Measurements from ENCODE around the gene VAMP5. TPM values are rescaled to one million over a fixed set of nuclear protein-coding genes. Genes with fewer than 3 reads are reported as not detected.
"Not testable (repeated sequence)": the region's sequence is repeated elsewhere in the genome, so short reads cannot be mapped to it uniquely, and the experiment has no call there.

VAMP5 gene
- total RNA-seq, 2 experiments from 2014 or later: 21.4 to 26.7 TPM

- H3K27me3 Mint-ChIP-seq: no peaks in the 10 kb centered on the region
- peaks cover 38% of the 10 kb centered on the region for H3K4me1 Mint-ChIP-seq
- intact Hi-C loops (cut with DNase I, micrococcal nuclease): no loop called here
- CTCF ChIA-PET: interaction anchor here (0.6 kb wide), 1 partner anchor 17 kb away, joined by 3 read pairs; the partner anchor contains the start of gene USP39
- no peak overlapping the region for H3K27ac Mint-ChIP-seq
- ATAC-seq (no peak), DNase-seq (no peak)
- H3K9me3 Mint-ChIP-seq (ENCODE audit: low read depth): no peaks in the 10 kb centered on the region
- no peak overlapping the region for H3K4me3 Mint-ChIP-seq
- POLR2A ChIA-PET: interaction anchor here (0.5 to 1.6 kb wide), 3 partner anchors 12 to 134 kb away, joined by 3 to 4 read pairs (median 3); no protein-coding TSS in a partner anchor
- peaks cover 14% of the 10 kb centered on the region for H3K36me3 Mint-ChIP-seq (ENCODE audit: low read depth)
These were observed 15.4 kb downstream of the VAMP5 start for GRCh38 chr2:85599468-85600234.

- Mint-ChIP-seq H3K4me1 (peaks cover 40% of the 10 kb centered on the region), H3K36me3 (ENCODE audit: low read depth) (peaks cover 14% of the 10 kb centered on the region), H3K27me3 (no peaks in the 10 kb centered on the region), H3K9me3 (ENCODE audit: low read depth) (no peaks in the 10 kb centered on the region), H3K27ac (no peak overlapping the region), H3K4me3 (no peak overlapping the region)
- ChIA-PET CTCF (no interaction called here), POLR2A (interaction anchor here (0.5 to 1.6 kb wide), 2 partner anchors 12 to 17 kb away, joined by 3 to 4 read pairs; no protein-coding TSS in a partner anchor)
- ATAC-seq (no peak), DNase-seq (no peak)
- intact Hi-C loops (cut with DNase I, micrococcal nuclease): no loop called here
These were observed 16.0 kb downstream of the VAMP5 start for GRCh38 chr2:85600235-85600575.

GRCh38 chr2:85600951-85601770 lies 16.9 kb downstream of the VAMP5 start:
- Mint-ChIP-seq H3K27me3 (no peaks in the 10 kb centered on the region), H3K9me3 (ENCODE audit: low read depth) (no peaks in the 10 kb centered on the region), H3K4me1 (peaks cover 35% of the 10 kb centered on the region), H3K36me3 (ENCODE audit: low read depth) (peaks cover 11% of the 10 kb centered on the region), H3K27ac (peak overlapping the region; percentile 51), H3K4me3 (peak overlapping the region; percentile 71)
- POLR2A ChIA-PET: interaction anchor here (1.6 kb wide), 1 partner anchor 13 kb away, joined by 3 read pairs; no protein-coding TSS in a partner anchor
- no peak for ATAC-seq
- CTCF ChIA-PET: interaction anchor here (0.6 to 1.2 kb wide), 2 partner anchors 24 to 36 kb away, joined by 3 to 4 read pairs; partner anchors contain the start of gene VAMP8
- no peak for DNase-seq
- intact Hi-C loops (cut with DNase I, micrococcal nuclease): no loop called here

- Mint-ChIP-seq H3K36me3 (ENCODE audit: low read depth) (peaks cover 8% of the 10 kb centered on the region), H3K4me3 (peak overlapping the region; percentile 71), H3K27me3 (no peaks in the 10 kb centered on the region), H3K9me3 (ENCODE audit: low read depth) (no peaks in the 10 kb centered on the region), H3K4me1 (peaks cover 27% of the 10 kb centered on the region), H3K27ac (peak overlapping the region; percentile 51)
- intact Hi-C loops (cut with DNase I, micrococcal nuclease): loop anchor here (1.0 to 2.0 kb wide), 5 partner anchors 9 to 184 kb away; partner anchors contain the start of genes GGCX (in 2 of the 2), SH2D6 (in 1 of the 2) and USP39 (in 1 of the 2)
- no peak for DNase-seq
- ChIA-PET CTCF (interaction anchor here (0.6 to 1.3 kb wide), 3 partner anchors 23 to 36 kb away, joined by 3 to 4 read pairs (median 3); partner anchors contain the start of gene VAMP8), POLR2A (interaction anchor here (1.0 kb wide), 1 partner anchor 62 kb away, joined by 3 read pairs; no protein-coding TSS in a partner anchor)
- peak; percentile 5 for ATAC-seq
These were observed 17.7 kb downstream of the VAMP5 start for GRCh38 chr2:85601771-85602475.

- peaks cover 27% of the 10 kb centered on the region for H3K4me1 Mint-ChIP-seq
- peaks cover 2% of the 10 kb centered on the region for H3K36me3 Mint-ChIP-seq (ENCODE audit: low read depth)
These were observed 18.4 kb downstream of the VAMP5 start, which contains the start of gene TMEM150A for GRCh38 chr2:85602476-85603234. Gene TMEM150A, minus strand, starts transcription at chr2:85602698. Its CDS starts 750 bp downstream, at chr2:85601948.

GRCh38 chr2:85604133-85604444 lies 19.9 kb downstream of the VAMP5 start:
- H3K27ac Mint-ChIP-seq; intact Hi-C loops (cut with DNase I, micrococcal nuclease); H3K9me3 Mint-ChIP-seq (ENCODE audit: low read depth); H3K27me3 Mint-ChIP-seq; DNase-seq; H3K4me3 Mint-ChIP-seq; ATAC-seq; H3K36me3 Mint-ChIP-seq (ENCODE audit: low read depth): not testable (repeated sequence)
- POLR2A ChIA-PET: interaction anchor here (0.5 to 2.3 kb wide), 4 partner anchors 9 to 723 kb away, joined by 3 to 7 read pairs (median 4); partner anchors contain the start of gene RNF181
- CTCF ChIA-PET: interaction anchor here (1.0 to 1.2 kb wide), 3 partner anchors 9 to 166 kb away, joined by 4 to 6 read pairs (median 5); partner anchors contain the start of genes RNF181 and VAMP8
- peaks cover 29% of the 10 kb centered on the region for H3K4me1 Mint-ChIP-seq

More at GRCh38 chr2:85602476-85603234, 18.4 kb downstream of the VAMP5 start, which contains the start of gene TMEM150A:
- ChIA-PET POLR2A (interaction anchor here (1.0 kb wide), 1 partner anchor 62 kb away, joined by 3 read pairs; no protein-coding TSS in a partner anchor), CTCF (interaction anchor here (0.7 to 1.5 kb wide), 4 partner anchors 20 to 42 kb away, joined by 3 to 4 read pairs (median 3); no protein-coding TSS in a partner anchor)
- DNase-seq: peak; percentile 92
- no peaks in the 10 kb centered on the region for H3K9me3 Mint-ChIP-seq (ENCODE audit: low read depth)
- intact Hi-C loops (cut with DNase I, micrococcal nuclease): loop anchor here (1.0 to 2.0 kb wide), 6 partner anchors 9 to 184 kb away; partner anchors contain the start of genes GGCX (in 2 of the 2), C2orf68 (in 1 of the 2), SH2D6 (in 1 of the 2) and USP39 (in 1 of the 2)
- ATAC-seq: peak; percentile 95
- peak within 1 kb of the TSS; percentile 78 for H3K27ac Mint-ChIP-seq
- H3K27me3 Mint-ChIP-seq: no peaks in the 10 kb centered on the region
- peak within 1 kb of the TSS; percentile 90 for H3K4me3 Mint-ChIP-seq

- no peak overlapping the region for H3K4me3 Mint-ChIP-seq
- ATAC-seq: no peak
- intact Hi-C loops (cut with DNase I, micrococcal nuclease): no loop called here
These were observed 20.5 kb downstream of the VAMP5 start for GRCh38 chr2:85604568-85605339.

GRCh38 chr2:85605406-85606115 lies 21.3 kb downstream of the VAMP5 start:
- H3K27me3 Mint-ChIP-seq: no peaks in the 10 kb centered on the region
- no peak for ATAC-seq
- no peak for DNase-seq
- ChIA-PET POLR2A (interaction anchor here (2.3 kb wide), 1 partner anchor 11 kb away, joined by 7 read pairs; the partner anchor contains the start of gene RNF181), CTCF (interaction anchor here (0.8 to 3.2 kb wide), 5 partner anchors 13 to 1032 kb away, joined by 3 to 13 read pairs (median 4); partner anchors contain the start of gene VAMP8)
- H3K4me3 Mint-ChIP-seq: no peak overlapping the region
- intact Hi-C loops (cut with DNase I, micrococcal nuclease): no loop called here
- H3K4me1 Mint-ChIP-seq: peaks cover 35% of the 10 kb centered on the region
- H3K9me3 Mint-ChIP-seq (ENCODE audit: low read depth): no peaks in the 10 kb centered on the region
- H3K27ac Mint-ChIP-seq: no peak overlapping the region
- peaks cover 13% of the 10 kb centered on the region for H3K36me3 Mint-ChIP-seq (ENCODE audit: low read depth)

More at GRCh38 chr2:85604568-85605339, 20.5 kb downstream of the VAMP5 start:
- Mint-ChIP-seq H3K27ac (no peak overlapping the region), H3K4me1 (peaks cover 28% of the 10 kb centered on the region), H3K27me3 (no peaks in the 10 kb centered on the region), H3K9me3 (ENCODE audit: low read depth) (no peaks in the 10 kb centered on the region), H3K36me3 (ENCODE audit: low read depth) (peaks cover 9% of the 10 kb centered on the region)
- no peak for DNase-seq
- POLR2A ChIA-PET: interaction anchor here (0.6 to 2.3 kb wide), 2 partner anchors 10 to 55 kb away, joined by 3 to 7 read pairs; partner anchors contain the start of gene RNF181
- CTCF ChIA-PET: interaction anchor here (0.9 to 3.2 kb wide), 6 partner anchors 9 to 166 kb away, joined by 3 to 13 read pairs (median 4); partner anchors contain the start of genes RNF181 and VAMP8

- Mint-ChIP-seq H3K9me3 (ENCODE audit: low read depth) (no peaks in the 10 kb centered on the region), H3K4me1 (peaks cover 35% of the 10 kb centered on the region), H3K27ac (no peak overlapping the region), H3K36me3 (ENCODE audit: low read depth) (peaks cover 13% of the 10 kb centered on the region), H3K4me3 (no peak overlapping the region), H3K27me3 (no peaks in the 10 kb centered on the region)
- POLR2A ChIA-PET: no interaction called here
- ATAC-seq (no peak), DNase-seq (no peak)
- intact Hi-C loops (cut with DNase I, micrococcal nuclease): no loop called here
- CTCF ChIA-PET: interaction anchor here (0.8 to 3.2 kb wide), 2 partner anchors 31 to 1032 kb away, joined by 4 to 13 read pairs; no protein-coding TSS in a partner anchor
These were observed 21.9 kb downstream of the VAMP5 start for GRCh38 chr2:85606116-85606455.
